Measurements from ENCODE around the gene C9orf43. TPM values are rescaled to one million over a fixed set of nuclear protein-coding genes. Genes with fewer than 3 reads are reported as not detected.

The C9orf43 gene
- total RNA-seq, 1 experiment from 2014 or later: 0.28 TPM

GRCh38 chr9:113376634-113377567 is 33.6 kb upstream of the C9orf43 start, which contains the start of gene HDHD3:
Gene HDHD3 (minus strand): TSS chr9:113376986. CDS start chr9:113374354, 2,632 bp downstream.
- no peaks in the 10 kb centered on the region for H3K9me3 Mint-ChIP-seq
- POLR2A ChIA-PET: interaction anchor here (0.6 to 1.6 kb wide), 4 partner anchors 25 to 634 kb away, joined by 3 to 4 read pairs (median 3); partner anchors contain the start of genes BSPRY, C9orf43 and POLE3
- CTCF ChIA-PET: interaction anchor here (0.6 to 1.7 kb wide), 6 partner anchors 13 to 281 kb away, joined by 3 to 7 read pairs (median 4); partner anchors contain the start of genes ALAD, C9orf43, POLE3 and WDR31
- no peaks in the 10 kb centered on the region; the same call in 1 of the 2 replicates for H3K27me3 Mint-ChIP-seq (ENCODE audit: low read depth)
- DNase-seq (ENCODE audit: low spot score) (peak; percentile 80), ATAC-seq (peak; percentile 87)
- peaks cover 9% of the 10 kb centered on the region; the same call in 1 of the 2 replicates for H3K36me3 Mint-ChIP-seq
- peak within 1 kb of the TSS; percentile 80 for H3K4me3 Mint-ChIP-seq
- H3K4me1 Mint-ChIP-seq: peaks cover 15% of the 10 kb centered on the region
- H3K27ac Mint-ChIP-seq: no peak within 1 kb of the TSS
- TF ChIP-seq, protein P1, sequence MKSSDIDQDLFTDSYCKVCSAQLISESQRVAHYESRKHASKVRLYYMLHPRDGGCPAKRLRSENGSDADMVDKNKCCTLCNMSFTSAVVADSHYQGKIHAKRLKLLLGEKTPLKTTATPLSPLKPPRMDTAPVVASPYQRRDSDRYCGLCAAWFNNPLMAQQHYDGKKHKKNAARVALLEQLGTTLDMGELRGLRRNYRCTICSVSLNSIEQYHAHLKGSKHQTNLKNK (CRISPR knock-in tag; IDR thresholded peaks at IDR 0.05): no peak
- TF ChIP-seq CREM (CRISPR knock-in tag; IDR thresholded peaks at IDR 0.05): no peak
- no peak for TF ChIP-seq NR3C1 (CRISPR knock-in tag; conservative IDR thresholded peaks at IDR 0.05; ENCODE audit: low read depth)
- no peak for TF ChIP-seq MLX (CRISPR knock-in tag; IDR thresholded peaks at IDR 0.05)
- 0 out of 2 replicates have a peak, but pooled peaks have one; percentile 72 for TF ChIP-seq CBFB (CRISPR knock-in tag; IDR thresholded peaks at IDR 0.05; ENCODE audit: low read depth)
- TF ChIP-seq JUN (CRISPR knock-in tag; IDR thresholded peaks at IDR 0.05): no peak
- peak; percentile 66; the same call in 1 of the 2 replicates for TF ChIP-seq SP1 (CRISPR knock-in tag; conservative IDR thresholded peaks at IDR 0.05)
- TF ChIP-seq ZNF121 (CRISPR knock-in tag; IDR thresholded peaks at IDR 0.05): no peak
- no peak for TF ChIP-seq ZNF138 (CRISPR knock-in tag; conservative IDR thresholded peaks at IDR 0.05)
- no peak for TF ChIP-seq RORB (CRISPR knock-in tag; IDR thresholded peaks at IDR 0.05)
- no peak for TF ChIP-seq TEAD1 (CRISPR knock-in tag; IDR thresholded peaks at IDR 0.05)
- no peak for TF ChIP-seq ETV6 (CRISPR knock-in tag; IDR thresholded peaks at IDR 0.05)
- TF ChIP-seq GABPB1 (CRISPR knock-in tag; IDR thresholded peaks at IDR 0.05): no peak
- peak; percentile 31; the same call in 1 of the 2 replicates for TF ChIP-seq FOXK1 (CRISPR knock-in tag; IDR thresholded peaks at IDR 0.05)
- TF ChIP-seq, protein P2, sequence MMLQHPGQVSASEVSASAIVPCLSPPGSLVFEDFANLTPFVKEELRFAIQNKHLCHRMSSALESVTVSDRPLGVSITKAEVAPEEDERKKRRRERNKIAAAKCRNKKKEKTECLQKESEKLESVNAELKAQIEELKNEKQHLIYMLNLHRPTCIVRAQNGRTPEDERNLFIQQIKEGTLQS (CRISPR knock-in tag; conservative IDR thresholded peaks at IDR 0.05): no peak
- TF ChIP-seq OVOL2 (CRISPR knock-in tag; IDR thresholded peaks at IDR 0.05; ENCODE audit: borderline replicate concordance): no peak
- TF ChIP-seq IRF2 (CRISPR knock-in tag; IDR thresholded peaks at IDR 0.05; ENCODE audit: borderline replicate concordance, low read depth): no peak
- no peak for TF ChIP-seq ZNF416 (CRISPR knock-in tag; IDR thresholded peaks at IDR 0.05)
- TF ChIP-seq, protein P3, sequence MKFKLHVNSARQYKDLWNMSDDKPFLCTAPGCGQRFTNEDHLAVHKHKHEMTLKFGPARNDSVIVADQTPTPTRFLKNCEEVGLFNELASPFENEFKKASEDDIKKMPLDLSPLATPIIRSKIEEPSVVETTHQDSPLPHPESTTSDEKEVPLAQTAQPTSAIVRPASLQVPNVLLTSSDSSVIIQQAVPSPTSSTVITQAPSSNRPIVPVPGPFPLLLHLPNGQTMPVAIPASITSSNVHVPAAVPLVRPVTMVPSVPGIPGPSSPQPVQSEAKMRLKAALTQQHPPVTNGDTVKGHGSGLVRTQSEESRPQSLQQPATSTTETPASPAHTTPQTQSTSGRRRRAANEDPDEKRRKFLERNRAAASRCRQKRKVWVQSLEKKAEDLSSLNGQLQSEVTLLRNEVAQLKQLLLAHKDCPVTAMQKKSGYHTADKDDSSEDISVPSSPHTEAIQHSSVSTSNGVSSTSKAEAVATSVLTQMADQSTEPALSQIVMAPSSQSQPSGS (CRISPR knock-in tag; IDR thresholded peaks at IDR 0.05; ENCODE audit: borderline replicate concordance, low read depth): no peak
- TF ChIP-seq CREB1 (CRISPR knock-in tag; IDR thresholded peaks at IDR 0.05): no peak
- TF ChIP-seq ZNF263 (CRISPR knock-in tag; IDR thresholded peaks at IDR 0.05; ENCODE audit: low read depth): no peak
- TF ChIP-seq ZNF423 (CRISPR knock-in tag; IDR thresholded peaks at IDR 0.05): no peak
- TF ChIP-seq ZNF396 (CRISPR knock-in tag; IDR thresholded peaks at IDR 0.05; ENCODE audit: borderline replicate concordance): no peak
- 0 out of 2 replicates have a peak, but pooled peaks have one; percentile 24 for TF ChIP-seq ZNF232 (CRISPR knock-in tag; IDR thresholded peaks at IDR 0.05)
- TF ChIP-seq ZNF671 (CRISPR knock-in tag; IDR thresholded peaks at IDR 0.05): no peak
- TF ChIP-seq PRRX2 (CRISPR knock-in tag; IDR thresholded peaks at IDR 0.05): no peak
- TF ChIP-seq, protein P4, sequence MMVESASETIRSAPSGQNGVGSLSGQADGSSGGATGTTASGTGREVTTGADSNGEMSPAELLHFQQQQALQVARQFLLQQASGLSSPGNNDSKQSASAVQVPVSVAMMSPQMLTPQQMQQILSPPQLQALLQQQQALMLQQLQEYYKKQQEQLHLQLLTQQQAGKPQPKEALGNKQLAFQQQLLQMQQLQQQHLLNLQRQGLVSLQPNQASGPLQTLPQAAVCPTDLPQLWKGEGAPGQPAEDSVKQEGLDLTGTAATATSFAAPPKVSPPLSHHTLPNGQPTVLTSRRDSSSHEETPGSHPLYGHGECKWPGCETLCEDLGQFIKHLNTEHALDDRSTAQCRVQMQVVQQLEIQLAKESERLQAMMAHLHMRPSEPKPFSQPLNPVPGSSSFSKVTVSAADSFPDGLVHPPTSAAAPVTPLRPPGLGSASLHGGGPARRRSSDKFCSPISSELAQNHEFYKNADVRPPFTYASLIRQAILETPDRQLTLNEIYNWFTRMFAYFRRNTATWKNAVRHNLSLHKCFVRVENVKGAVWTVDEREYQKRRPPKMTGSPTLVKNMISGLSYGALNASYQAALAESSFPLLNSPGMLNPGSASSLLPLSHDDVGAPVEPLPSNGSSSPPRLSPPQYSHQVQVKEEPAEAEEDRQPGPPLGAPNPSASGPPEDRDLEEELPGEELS (CRISPR knock-in tag; IDR thresholded peaks at IDR 0.05): 0 out of 2 replicates have a peak, but pooled peaks have one; percentile 39
- TF ChIP-seq, protein P5, sequence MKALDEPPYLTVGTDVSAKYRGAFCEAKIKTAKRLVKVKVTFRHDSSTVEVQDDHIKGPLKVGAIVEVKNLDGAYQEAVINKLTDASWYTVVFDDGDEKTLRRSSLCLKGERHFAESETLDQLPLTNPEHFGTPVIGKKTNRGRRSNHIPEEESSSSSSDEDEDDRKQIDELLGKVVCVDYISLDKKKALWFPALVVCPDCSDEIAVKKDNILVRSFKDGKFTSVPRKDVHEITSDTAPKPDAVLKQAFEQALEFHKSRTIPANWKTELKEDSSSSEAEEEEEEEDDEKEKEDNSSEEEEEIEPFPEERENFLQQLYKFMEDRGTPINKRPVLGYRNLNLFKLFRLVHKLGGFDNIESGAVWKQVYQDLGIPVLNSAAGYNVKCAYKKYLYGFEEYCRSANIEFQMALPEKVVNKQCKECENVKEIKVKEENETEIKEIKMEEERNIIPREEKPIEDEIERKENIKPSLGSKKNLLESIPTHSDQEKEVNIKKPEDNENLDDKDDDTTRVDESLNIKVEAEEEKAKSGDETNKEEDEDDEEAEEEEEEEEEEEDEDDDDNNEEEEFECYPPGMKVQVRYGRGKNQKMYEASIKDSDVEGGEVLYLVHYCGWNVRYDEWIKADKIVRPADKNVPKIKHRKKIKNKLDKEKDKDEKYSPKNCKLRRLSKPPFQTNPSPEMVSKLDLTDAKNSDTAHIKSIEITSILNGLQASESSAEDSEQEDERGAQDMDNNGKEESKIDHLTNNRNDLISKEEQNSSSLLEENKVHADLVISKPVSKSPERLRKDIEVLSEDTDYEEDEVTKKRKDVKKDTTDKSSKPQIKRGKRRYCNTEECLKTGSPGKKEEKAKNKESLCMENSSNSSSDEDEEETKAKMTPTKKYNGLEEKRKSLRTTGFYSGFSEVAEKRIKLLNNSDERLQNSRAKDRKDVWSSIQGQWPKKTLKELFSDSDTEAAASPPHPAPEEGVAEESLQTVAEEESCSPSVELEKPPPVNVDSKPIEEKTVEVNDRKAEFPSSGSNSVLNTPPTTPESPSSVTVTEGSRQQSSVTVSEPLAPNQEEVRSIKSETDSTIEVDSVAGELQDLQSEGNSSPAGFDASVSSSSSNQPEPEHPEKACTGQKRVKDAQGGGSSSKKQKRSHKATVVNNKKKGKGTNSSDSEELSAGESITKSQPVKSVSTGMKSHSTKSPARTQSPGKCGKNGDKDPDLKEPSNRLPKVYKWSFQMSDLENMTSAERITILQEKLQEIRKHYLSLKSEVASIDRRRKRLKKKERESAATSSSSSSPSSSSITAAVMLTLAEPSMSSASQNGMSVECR (CRISPR knock-in tag; IDR thresholded peaks at IDR 0.05; ENCODE audit: borderline replicate concordance): no peak
